ENCODE results near the gene IL15RA. TPM values are rescaled to one million over a fixed set of nuclear protein-coding genes. Genes with fewer than 3 reads are reported as not detected.
A peak's percentile ranks its signal among the peaks of the same experiment; 100 is the strongest.
"Not testable (repeated sequence)": the region's sequence is repeated elsewhere in the genome, so short reads cannot be mapped to it uniquely, and the experiment has no call there.

IL15RA gene
- total RNA-seq, 1 experiment from 2014 or later = 0.79 TPM

DNA sequence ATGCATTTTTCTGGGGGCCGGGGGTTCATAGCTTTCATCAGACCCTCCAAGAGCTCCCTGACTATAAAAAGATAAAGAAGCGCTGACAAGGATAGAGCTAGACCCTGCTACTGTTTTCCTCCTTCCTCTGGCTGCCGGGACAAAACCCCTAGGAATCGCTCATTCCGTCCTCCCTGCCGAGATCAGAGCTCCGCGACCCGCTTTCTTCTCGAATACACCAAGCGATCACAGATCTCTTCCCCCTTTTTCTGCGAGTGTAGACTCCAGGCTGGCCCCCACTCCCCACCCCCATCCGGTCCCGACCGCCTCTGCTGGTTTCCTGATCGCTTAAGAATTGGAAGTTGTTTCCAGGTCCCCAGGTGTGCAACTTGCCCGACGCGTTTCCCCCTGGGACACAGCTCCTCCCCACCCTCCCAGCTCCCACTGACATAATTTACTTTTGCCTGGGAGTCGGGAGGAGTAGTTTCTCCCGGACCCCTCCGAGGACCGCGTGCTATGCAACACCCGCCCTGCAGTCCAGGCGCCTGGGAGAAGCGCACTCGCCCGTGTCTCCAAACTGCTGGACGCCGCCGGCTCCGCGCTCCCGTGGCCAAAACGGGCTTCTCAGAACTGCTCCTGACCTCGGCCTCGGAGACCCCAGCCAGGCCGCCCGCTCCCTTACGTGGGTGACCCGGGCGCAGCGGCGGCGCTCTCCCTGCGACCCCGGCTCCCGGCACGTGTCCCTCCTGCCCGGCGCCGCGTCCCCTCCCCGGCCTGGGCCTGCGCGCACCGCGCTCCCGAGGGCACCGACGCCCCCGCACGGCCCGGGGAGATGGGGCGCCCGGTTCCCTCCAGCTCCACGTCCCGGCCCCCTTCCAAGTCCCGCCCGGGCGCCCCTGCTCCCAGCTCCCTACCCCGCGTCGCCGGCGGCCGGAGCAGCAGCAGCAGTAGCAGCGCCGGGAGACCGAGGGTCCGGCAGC lies 552 bp downstream of the IL15RA start:
- in situ Hi-C loops (cut with HindIII; ENCODE audit: low pct_unique_long_range_greater_than_20kb, low sequenced_read_pairs) = no loop called here
- no peak for DNase-seq (ENCODE audit: low read depth, low spot score)

DNA sequence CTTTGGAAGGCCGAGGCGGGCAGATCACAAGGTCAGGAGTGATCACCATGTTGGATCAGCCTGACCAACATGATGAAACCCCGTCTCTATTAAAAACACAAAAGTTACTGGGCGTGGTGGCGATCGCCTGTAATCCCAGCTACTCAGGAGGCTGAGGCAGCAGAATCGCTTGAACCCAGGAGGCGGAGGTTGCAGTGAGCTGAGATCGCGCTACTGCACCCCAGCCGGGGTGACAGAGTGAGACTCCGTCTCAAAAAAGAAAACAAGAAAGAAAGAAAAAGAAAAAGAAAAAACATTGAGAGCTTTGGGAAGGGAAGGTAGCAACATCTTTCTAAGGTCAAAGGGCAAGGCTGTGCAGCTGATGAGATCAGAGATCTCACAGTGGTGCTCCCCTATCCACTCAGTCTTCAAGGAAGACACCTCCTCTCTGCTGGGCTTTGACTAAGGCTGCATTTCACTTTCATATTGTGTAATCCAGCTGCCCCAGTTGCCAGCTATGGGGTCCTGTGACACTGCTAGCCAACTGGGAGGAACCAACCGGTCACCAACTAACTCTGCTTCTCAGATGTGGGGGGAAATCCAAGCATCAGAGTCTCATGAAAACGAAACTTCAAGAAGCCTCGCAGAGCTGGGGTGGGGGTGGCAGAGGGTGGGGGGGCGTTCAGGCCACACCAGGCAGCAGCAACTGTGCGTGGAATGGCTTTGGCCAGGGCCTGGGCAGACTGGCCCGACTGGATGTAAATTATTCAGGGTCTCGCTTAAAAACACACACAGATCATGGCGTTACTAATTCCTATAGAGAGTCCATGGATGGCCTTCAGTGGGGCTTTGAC lies 1.5 kb downstream of the IL15RA start:
- no peak for DNase-seq (ENCODE audit: low read depth, low spot score)
- in situ Hi-C loops (cut with HindIII; ENCODE audit: low pct_unique_long_range_greater_than_20kb, low sequenced_read_pairs) = no loop called here

DNA sequence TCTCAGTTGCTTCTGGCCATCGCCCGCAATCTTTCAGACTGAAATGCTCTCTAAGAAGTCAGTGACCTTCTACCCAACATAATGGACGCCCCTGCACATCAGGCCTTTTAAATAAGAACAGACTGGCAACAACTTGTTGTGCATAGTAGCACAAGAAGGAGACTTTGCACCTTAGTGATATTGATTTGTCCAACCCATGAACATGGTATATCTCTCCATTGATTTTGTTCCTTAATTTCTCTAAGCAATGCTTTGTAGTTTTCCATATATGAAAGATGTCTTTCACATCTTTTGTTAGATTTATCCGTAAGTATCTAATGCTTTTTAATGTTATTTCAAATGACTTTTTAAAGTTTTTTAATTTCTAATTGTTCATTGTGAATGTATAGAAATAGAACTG lies 4.3 kb downstream of the IL15RA start:
- in situ Hi-C loops (cut with HindIII; ENCODE audit: low pct_unique_long_range_greater_than_20kb, low sequenced_read_pairs) = loop anchor here (25.0 kb wide), 1 partner anchor 114 kb away; the partner anchor contains the start of gene RBM17
- no peak for DNase-seq (ENCODE audit: low read depth, low spot score)

DNA sequence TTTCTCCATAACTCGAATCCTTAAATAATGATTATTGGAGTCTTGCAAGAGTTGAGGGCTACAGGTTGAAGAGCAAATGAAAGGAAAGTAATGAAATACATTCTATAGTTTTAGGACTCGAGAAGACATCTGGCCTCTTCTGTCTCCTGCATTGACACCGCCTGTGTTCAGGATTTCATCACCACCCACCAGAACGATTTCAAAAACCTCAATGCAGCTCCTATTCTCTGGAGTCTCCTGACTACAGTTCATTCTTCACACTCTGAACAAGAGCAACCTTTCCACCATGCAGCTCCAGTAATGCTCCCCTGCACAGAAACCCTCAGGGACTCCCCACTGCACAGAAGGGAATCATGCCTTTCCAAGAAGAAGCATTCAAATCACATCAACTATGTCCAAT lies 5.5 kb downstream of the IL15RA start:
- DNase-seq (ENCODE audit: low read depth, low spot score) = peak; percentile 27
- in situ Hi-C loops (cut with HindIII; ENCODE audit: low pct_unique_long_range_greater_than_20kb, low sequenced_read_pairs) = loop anchor here (25.0 kb wide), 1 partner anchor 115 kb away; the partner anchor contains the start of gene RBM17

DNA sequence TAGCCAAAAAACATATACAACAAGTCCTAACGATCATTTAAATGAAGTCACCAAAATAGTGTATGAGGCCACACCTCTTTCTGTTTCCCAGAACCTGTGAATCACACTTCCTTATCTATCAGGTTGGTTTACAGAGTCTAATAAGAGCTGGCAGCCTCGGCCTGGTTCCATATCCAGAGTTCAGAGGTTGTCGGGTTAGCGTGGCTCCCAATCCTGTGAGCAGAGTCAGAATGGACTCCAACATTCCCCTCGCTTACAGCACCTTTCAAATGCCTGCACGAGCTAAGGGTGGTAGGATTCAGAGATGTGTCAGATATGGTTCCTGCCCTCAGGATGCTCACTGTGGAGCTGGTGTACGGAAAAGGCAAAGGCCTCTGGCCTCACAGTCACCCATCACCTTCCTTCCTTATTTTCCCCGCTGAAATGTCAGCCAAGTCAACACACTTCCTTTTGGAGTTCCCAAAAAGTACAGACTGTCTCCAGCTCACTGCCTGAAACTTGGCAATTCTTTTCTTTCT lies 6.0 kb downstream of the IL15RA start:
- DNase-seq (ENCODE audit: low read depth, low spot score) = no peak
- in situ Hi-C loops (cut with HindIII; ENCODE audit: low pct_unique_long_range_greater_than_20kb, low sequenced_read_pairs) = loop anchor here (25.0 kb wide), 1 partner anchor 116 kb away; the partner anchor contains the start of gene RBM17

DNA sequence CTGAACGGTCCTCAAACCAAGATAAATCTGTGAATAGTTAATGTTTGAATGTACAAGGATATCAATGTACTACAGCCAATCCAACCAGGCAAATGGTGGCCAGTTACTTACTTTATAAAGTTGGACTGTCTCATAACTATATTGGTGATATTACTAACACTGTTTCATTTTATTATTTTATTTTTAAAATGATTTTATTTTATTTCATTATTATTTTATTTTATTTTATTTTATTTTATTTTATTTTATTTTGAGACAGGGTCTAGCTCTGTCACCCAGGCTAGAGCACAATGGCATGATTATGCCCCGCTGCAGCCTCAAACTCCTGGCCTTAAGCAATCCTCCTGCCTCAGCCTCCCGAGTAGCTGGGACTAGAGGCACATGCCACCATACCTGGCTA lies 6.8 kb downstream of the IL15RA start:
- in situ Hi-C loops (cut with HindIII; ENCODE audit: low pct_unique_long_range_greater_than_20kb, low sequenced_read_pairs) = loop anchor here (25.0 kb wide), 1 partner anchor 117 kb away; the partner anchor contains the start of gene RBM17
- DNase-seq (ENCODE audit: low read depth, low spot score) = no peak

DNA sequence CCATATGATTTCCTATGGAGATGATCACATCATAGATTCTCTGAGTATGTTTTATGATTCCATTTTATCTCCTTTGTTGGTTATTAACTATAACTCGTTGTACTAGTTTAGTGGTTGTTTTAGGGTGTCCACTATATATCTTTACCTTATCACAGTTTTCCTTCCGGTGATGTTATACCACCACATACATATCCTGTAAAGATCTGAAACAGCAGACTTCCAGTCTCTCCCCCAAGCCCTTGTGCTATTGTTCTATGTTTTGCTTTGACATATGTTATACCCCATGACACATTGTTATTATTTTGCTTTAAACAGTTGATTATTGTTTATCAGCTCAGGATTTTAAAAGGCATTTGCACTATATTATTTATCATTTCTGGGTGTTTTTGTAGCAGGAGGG lies 7.3 kb downstream of the IL15RA start:
- no peak for DNase-seq (ENCODE audit: low read depth, low spot score)
- in situ Hi-C loops (cut with HindIII; ENCODE audit: low pct_unique_long_range_greater_than_20kb, low sequenced_read_pairs) = loop anchor here (25.0 kb wide), 1 partner anchor 117 kb away; the partner anchor contains the start of gene RBM17

DNA sequence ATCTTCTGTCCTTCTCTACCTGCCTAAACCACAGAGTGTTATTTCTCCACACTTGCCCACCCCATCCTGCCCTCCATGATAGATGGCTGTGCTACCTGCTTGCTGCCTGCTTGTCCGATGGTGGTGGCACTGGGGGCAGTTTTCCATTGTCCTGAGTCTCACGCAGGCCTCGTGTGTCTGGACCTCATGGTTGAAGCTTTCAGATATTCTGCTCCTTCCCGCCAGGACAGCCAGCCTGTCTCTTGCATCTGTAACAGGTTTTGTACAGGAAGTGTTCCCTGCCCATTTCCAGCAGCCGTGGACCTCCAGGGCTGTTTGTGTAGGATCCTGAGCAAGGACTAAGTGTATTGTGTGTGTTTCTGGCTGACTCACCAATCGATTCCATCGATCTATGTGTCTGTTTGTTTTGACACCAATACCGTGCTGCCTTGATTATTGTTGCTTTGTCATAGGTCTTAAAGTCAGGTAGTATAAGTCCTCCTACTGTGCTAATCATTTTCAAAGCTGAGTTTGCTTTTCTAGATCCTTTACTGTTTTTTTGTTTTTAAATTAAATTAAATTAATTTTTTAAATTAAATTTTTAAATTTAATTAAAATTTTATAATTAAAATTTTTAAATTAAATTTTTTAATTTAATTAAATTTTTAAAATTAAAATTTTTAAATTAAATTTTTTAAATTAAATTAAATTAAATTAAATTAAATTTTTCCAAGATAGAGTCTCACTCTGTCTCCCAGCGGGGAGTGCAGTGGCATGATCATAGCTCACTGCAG lies 8.5 kb downstream of the IL15RA start:
- in situ Hi-C loops (cut with HindIII; ENCODE audit: low pct_unique_long_range_greater_than_20kb, low sequenced_read_pairs) = loop anchor here (25.0 kb wide), 1 partner anchor 118 kb away; the partner anchor contains the start of gene RBM17
- no peak for DNase-seq (ENCODE audit: low read depth, low spot score)

DNA sequence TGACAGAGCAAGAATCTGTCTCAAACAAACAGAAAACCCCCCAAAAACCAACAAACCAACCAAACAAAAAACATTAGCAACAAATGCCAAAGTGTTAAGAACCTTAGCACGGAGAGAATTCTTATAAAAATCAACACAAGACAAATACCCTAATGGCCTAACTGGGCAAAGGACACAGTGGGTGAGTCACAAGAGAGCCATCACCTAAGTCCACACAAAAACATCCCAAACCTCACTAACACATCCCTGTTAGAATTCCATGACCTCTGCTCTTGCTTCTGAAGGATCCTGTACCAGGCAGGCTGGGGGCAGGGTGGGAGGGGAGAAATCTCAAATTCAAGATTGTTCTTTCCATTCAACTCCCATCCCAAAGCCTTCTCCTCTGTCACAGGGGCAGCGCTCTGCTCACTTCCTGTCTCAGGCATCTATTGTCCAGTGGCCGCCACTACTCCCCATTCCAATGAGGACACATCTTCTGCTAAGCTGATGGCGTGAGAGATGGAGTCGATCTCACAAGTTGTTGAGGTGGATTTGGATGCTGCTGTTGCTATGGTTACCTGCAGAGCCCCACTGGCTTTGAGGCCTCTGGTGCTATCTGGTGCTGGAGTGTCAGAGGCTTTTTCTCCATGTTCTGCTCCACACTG lies 9.2 kb downstream of the IL15RA start:
- DNase-seq (ENCODE audit: low read depth, low spot score) = no peak
- in situ Hi-C loops (cut with HindIII; ENCODE audit: low pct_unique_long_range_greater_than_20kb, low sequenced_read_pairs) = loop anchor here (25.0 kb wide), 1 partner anchor 119 kb away; the partner anchor contains the start of gene RBM17

DNA sequence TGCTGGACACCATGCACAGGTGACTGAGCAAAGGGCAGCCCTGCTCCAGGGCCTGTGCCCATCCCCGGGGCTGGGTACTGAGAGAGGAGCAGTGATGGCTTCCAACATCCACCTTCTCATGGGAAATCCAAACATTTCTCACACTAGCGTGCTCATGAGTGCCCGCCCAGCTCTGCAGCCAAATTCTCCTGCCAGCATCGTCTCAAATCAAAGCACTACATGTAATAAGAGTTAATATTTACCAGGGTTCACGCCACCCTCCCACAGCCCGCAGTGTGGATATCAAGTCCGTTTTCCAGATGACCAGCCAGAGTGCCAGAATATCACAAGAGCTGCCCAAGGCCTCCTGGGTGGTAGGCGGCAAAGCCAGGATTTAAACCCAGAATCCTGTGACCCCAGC lies 12.1 kb downstream of the IL15RA start:
- in situ Hi-C loops (cut with HindIII; ENCODE audit: low pct_unique_long_range_greater_than_20kb, low sequenced_read_pairs) = loop anchor here (25.0 kb wide), 1 partner anchor 122 kb away; the partner anchor contains the start of gene RBM17
- no peak for DNase-seq (ENCODE audit: low read depth, low spot score)

DNA sequence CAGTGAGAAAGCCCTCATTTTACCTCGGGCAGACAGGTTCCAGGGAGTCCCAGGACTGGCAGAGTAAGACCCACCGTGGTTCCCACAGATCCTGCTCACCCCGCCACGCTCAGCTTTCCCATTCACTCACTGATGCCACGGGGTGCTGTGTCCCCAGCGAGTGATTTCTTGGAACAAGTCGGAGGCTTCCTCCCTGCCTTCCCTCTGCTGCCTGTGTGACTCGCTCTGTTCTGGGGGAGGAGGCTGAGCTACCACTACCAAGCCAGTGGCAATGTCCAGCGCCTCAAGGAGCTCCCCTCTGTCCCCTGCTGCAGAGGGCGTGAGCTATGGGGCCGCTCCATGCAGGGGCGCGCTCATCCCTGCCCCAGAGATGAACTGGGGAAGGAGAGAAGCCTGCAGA lies 12.6 kb downstream of the IL15RA start:
- in situ Hi-C loops (cut with HindIII; ENCODE audit: low pct_unique_long_range_greater_than_20kb, low sequenced_read_pairs) = loop anchor here (25.0 kb wide), 1 partner anchor 123 kb away; the partner anchor contains the start of gene RBM17
- no peak for DNase-seq (ENCODE audit: low read depth, low spot score)

DNA sequence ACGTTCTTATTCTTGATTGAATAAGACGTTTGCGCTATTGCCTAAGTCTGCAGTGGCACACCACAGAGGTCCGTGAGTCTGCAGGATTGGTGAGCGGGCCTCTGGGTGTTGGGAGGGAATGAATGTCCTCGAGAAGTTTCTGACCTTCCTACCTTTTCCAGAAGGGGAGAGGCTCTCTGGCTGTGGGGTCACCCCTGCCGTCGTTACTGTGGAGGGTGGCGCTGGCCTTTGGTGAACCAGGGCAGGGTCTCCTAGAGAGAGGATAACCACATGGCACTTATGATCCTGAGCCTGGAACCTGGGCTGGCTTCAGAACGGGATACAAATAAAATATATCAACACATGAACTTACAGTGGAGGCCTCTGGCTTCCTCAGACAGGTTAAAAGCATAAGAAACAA lies 13.8 kb downstream of the IL15RA start:
- DNase-seq (ENCODE audit: low read depth, low spot score) = no peak
- in situ Hi-C loops (cut with HindIII; ENCODE audit: low pct_unique_long_range_greater_than_20kb, low sequenced_read_pairs) = loop anchor here (25.0 kb wide), 1 partner anchor 124 kb away; the partner anchor contains the start of gene RBM17

DNA sequence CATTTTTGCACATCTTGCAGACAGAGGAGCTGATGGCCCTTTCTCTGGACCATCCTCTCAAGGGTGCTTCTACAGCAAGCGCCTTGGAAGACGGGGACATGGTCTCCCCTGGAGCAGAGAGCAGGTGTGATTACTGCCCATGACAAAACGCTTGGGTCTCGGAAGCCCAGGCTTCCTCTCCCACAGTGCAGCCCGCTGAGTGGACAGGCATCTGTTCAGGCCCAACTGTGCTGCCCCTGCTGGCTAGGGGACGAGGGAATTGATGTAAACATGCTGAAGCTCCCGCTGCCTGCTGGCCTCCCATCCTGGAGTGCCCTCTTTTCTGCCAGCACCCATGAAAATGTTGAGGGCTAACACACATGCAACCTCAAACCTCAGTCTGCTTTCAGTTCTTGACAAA lies 14.3 kb downstream of the IL15RA start:
- in situ Hi-C loops (cut with HindIII; ENCODE audit: low pct_unique_long_range_greater_than_20kb, low sequenced_read_pairs) = loop anchor here (25.0 kb wide), 1 partner anchor 124 kb away; the partner anchor contains the start of gene RBM17
- no peak for DNase-seq (ENCODE audit: low read depth, low spot score)

DNA sequence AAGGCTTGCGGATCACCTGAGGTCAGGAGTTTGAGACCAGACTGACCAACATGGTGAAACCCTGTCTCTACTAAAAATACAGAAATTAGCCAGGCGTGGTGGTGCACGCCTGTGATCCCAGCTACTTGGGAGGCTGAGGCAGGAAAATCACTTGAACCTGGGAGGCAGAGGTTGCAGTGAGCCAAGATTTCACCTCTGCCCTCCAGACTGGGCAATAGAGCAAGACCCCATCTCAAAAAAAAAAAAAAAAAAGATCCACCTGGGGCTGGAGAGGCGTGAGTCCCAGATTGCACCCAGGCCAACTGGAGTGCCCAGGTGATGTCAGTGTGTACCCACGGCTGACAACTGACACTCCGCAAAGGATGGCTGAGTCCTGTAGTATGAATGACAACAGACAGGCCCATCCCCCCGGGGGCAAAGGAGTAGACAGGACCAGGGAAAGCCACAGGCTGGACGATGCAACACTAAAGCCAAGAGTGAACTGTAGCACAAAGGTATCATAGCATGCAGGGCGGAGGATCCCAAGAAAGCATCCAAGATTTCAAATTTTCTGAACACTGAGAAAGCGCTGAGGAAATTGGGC lies 14.9 kb downstream of the IL15RA start:
- in situ Hi-C loops (cut with HindIII; ENCODE audit: low pct_unique_long_range_greater_than_20kb, low sequenced_read_pairs) = loop anchor here (25.0 kb wide), 1 partner anchor 125 kb away; the partner anchor contains the start of gene RBM17
- not testable (repeated sequence) for DNase-seq (ENCODE audit: low read depth, low spot score)

DNA sequence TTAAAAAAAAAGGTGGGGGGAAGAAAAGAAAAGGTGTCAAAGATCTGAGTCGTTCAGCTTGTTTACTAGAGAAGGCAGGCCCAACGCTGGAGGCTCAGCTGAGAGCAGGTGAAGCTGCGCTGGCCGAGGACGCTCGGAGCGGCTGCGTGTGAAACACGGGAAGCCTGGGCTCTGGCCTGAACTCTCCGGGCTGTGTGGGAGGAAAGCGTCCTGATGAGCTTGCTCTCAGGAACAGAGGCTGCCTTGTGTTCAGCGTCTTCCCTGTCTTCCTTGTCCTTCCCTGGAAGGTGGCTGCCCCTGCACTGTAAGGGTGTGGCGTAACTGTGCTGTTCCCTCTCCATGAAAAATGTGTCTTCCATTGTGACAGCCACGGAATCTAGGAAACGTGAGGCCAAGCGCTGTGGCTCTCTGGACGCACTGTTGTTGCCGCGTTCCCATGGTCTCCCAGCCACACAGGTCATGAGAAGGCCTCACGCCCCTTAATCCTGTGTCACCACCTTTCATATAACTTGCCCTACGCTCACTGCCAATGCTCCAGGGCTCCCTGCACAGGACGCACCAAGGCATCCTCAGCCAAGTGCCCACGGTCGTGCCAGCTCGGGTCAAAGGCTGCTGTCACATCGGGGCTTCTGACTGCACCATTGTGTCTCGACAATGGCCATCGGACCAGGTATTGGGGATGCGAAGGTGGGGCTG lies 15.8 kb downstream of the IL15RA start:
- in situ Hi-C loops (cut with HindIII; ENCODE audit: low pct_unique_long_range_greater_than_20kb, low sequenced_read_pairs) = loop anchor here (25.0 kb wide), 1 partner anchor 126 kb away; the partner anchor contains the start of gene RBM17
- peak; percentile 9 for DNase-seq (ENCODE audit: low read depth, low spot score)
